HG02588 (cell line): ENCODE results near the gene OR52L1.
"Not testable (repeated sequence)": the region's sequence is repeated elsewhere in the genome, so short reads cannot be mapped to it uniquely, and the experiment has no call there.

ENCODE experiments used
- ATAC-seq: cut with Tn5 transposase; IDR thresholded peaks from one replicate; pipeline ENCODE4 v1.9.1; 2021; ENCODE audit warnings: mild to moderate bottlenecking, moderate library complexity; ENCODE audit not compliant: unreplicated experiment

The OR52L1 gene

DNA sequence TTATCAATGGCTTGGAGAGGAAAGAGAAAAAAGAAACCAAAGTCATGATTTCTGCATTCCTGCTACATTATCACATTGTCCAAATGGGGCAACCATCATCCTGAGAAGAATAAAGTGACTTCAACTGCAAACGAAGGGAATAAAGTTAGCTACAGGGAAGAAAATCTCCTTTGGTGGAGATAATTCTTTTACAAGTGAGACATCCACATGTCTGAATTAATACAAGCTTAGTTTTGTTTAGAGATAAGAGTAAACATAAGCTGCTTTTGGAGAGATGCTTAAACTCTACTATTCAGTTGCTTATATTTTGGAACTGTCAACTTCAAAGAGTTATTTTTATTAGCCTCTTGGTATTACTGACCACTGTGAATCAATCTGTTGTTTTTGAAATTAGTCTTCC lies at the start of gene OR52L1:
Gene OR52L1 (minus strand): TSS at position 101 of the 400 bp plus-strand sequence. CDS start 55 bp downstream, at position 46.
- ATAC-seq: no peak

DNA sequence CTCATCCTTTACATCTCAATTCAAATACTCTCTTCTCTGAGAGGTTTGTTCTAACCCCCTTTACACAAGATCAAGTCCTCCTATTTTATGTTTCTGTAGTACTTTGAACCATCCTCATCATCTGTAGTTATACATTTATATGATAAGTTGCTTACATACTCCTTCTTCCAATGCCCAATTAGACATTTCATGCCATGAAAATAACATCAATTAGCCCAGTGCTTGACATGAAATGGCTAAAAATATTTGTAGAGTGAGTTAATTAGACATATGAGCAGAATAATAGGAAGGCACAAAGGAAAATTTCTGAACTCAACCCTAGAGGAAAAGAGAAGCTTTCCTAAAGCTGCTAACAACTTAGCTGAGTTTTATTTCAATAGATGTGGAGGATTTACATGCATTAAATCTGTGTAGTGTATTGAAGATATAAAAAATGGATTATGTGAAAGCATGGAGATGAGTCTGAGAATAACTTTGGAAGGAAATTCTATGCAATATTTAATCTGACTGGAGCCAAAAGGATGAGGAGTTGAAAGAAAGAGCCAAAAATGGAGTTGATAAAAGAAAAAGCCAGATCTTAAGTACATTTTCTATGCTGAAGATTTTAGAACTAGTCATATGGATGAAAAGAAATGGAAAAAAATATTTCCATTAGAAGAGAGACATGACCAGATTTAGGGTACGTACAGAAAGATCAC lies 44.1 kb upstream of the OR52L1 start, which contains the start of gene OR56A1:
Gene OR56A1 (minus strand): TSS at position 51 of the 698 bp plus-strand sequence. CDS start 3,066 bp downstream, outside the sequence.
- ATAC-seq: no peak

DNA sequence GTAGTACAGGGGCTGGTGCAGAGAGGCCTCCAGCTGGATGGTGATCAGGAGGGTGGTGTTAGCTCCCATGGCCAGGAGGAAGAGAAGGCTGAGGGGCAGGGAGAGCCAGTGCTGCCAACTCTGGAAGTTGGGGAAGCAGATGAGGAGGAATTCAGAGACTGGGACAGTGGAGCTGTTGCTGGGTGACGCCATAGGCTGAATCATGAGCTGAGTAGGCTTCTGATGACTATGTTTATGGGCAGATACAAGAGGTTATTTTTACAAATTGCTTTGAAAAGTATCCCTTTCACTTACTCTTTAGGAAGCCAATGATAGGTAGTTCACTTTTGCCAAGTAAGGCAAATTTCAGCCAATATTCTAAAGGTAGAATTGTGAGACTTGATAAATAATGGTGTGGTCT lies 40.7 kb upstream of the OR52L1 start:
- ATAC-seq: no peak

- no peak for ATAC-seq
These were observed 38.3 kb upstream of the OR52L1 start for GRCh38 chr11:6025056-6025455.

DNA sequence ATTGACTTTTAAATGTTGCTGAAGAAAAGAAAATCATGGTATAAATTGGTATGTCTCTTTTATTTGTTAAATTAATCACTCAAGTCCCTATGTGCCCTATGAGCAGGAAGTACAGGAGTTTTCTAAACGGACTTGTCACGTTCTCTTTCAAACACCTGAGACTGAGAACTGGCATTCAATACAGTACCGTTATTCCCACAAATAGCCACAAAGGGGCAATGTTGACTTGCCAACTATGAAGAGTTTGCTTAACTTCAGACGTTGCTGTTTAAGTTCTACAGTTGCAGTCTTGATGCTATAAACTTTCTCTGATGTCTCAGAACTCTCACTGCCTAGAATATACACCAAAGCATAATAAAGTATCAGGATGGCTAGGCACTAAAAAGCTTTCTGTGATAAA lies 36.2 kb upstream of the OR52L1 start:
- ATAC-seq: no peak

- ATAC-seq: no peak
These were observed 26.3 kb upstream of the OR52L1 start for GRCh38 chr11:6013042-6013441.

DNA sequence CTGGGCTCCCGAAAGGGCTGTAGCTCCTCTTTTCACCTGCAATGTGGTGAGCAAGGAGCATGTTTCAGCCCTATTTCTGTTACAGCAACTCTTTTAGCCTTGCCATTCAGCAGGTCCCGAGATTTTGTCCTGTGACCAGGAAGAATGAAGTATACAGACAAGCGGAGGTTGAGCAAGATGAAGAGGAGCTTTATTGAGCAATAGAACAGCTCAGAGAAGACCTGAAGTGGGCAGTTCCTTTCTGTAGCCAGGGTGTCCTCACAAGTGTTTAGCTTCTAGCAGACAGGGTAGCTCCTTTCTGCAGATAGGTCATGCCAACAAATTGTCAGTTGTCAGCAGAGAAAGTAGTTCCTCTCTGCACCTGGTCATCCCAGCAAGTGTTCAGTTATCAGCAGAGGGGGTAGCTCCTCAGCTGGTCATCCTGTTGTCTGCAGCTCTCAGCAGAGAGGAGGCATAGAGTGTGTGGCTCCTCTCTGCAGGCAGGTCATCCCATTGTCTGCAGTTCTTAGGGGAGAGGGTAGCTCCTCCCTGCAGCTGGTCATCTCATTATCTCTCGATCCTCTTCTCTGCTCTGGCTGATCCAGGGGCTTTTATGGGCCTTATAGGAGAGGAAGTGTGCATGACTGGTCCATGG lies 25.4 kb upstream of the OR52L1 start:
- no peak for ATAC-seq

DNA sequence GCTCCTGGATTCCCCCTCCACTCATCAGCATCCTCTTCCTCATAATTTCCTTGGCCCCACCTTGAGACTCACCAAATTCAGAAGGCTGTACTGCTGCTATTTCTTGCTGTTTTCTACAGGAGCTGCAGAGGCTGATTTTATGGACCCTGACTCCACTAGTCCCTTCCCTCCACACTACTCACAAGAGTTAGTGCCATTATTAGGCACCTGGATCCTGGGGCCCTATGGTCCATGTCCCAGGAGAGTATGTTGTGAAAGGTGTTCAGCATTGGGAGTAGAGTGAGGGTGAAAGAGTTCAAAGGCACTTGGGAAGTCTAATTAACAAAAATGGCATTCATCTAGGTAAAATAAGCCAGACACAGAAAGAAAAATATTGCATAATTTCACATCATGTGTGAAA lies 20.1 kb upstream of the OR52L1 start, which contains the start of gene OR56A4:
Gene OR56A4 (minus strand): TSS at position 101 of the 400 bp plus-strand sequence. CDS start 3,954 bp downstream, outside the sequence.
- ATAC-seq: no peak

DNA sequence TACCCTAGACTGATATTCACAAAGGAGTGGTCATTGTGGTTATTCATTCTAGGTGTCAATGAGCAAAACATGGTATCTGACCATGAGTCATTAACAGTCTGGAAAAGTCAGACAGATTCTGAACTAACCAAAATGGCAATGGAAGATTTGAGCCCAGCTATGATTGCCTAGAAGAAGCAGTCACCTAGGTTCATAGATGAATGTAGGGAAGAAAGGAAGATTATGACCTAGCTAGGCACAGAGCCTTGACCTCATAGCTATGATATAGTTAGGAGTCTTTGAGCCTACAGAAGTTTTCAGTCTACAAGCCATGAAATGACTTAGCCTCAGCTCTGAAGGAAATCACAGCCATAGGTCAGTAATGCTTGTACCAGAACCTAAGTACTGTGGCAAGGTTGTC lies 19.6 kb upstream of the OR52L1 start:
- no peak for ATAC-seq

- no peak for ATAC-seq
These were observed 15.5 kb upstream of the OR52L1 start for GRCh38 chr11:6002202-6002699.

GRCh38 chr11:5994791-5995190 lies 8.0 kb upstream of the OR52L1 start:
- ATAC-seq: no peak

DNA sequence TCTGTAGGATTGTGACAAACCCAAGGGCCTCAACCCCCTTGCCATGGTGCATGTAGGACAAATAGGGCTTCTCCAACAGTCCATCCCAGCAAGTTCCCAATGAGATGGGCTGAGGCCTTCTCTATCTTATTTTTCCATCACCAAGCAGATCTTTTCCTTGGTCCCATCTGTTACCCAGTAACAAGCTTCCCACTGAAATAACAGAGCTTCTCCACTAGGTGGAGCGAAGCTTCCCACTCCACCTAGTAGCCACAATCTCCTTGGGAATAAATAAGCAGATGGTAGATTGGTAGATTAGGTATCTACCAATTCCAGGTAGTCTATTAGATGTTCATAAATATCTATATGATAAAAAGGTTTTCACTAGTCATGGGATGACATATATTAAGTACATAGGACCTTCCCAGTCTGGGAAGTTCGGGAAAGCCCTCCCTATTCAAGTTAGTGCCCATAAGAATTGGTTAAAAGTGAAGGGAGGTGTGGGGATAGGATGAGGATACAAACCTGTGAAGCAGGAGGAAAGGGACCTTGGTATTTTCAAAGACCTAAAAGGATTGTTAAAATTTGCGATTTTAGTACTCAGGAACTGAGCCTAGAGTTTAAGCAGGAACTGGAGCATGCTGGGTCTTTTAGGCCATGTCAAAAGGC lies 5.9 kb upstream of the OR52L1 start:
- no peak for ATAC-seq

- no peak for ATAC-seq
These were observed 5.4 kb upstream of the OR52L1 start for GRCh38 chr11:5992150-5992549.

- ATAC-seq: no peak
These were observed 2.4 kb upstream of the OR52L1 start for GRCh38 chr11:5989203-5989602.

- ATAC-seq: no peak
These were observed 3.3 kb downstream of the OR52L1 start for GRCh38 chr11:5983443-5983842.

GRCh38 chr11:5973530-5973929 lies 13.3 kb downstream of the OR52L1 start:
- ATAC-seq: no peak

DNA sequence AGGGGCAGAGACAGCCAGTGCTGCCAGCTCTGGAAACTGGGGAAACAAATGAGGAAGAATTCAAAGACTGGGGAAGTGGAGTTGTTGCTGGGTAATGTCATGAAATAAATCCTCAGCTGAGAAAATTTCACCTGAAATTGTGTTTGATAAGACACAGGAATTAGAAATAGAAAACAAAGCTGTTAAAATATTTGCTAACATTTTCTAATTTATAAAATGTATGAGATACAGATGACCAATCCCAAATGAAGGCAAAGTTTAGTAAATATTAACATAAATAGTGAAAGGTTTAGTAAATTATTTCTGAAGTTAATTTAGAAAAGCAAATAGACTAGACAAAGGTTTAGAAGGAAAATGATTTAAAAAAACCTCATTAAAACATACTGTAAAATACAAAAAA lies 18.4 kb downstream of the OR52L1 start, which contains the start of gene OR56A5:
Gene OR56A5 (minus strand): TSS at position 101 of the 400 bp plus-strand sequence. CDS start 0 bp downstream, at position 101.
- no peak for ATAC-seq

DNA sequence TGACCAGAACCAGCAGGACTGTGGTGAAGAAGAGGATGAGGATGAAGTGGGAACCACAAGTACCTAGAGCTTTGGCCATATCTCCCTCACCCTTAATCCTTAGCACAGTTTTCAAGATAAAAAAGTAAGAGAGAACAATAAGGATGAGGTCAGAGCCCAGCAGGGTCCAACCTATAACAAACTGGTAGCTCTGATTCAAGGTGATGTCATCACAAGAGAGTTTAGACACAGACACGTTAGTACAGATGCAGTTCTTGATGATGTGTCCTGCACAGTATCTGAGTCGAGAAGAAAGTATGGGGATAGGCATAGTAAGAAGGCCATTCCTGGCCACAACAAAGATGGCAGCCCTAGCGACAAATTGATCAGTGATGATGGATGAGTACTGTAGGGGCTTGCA lies 19.1 kb downstream of the OR52L1 start:
- no peak for ATAC-seq

DNA sequence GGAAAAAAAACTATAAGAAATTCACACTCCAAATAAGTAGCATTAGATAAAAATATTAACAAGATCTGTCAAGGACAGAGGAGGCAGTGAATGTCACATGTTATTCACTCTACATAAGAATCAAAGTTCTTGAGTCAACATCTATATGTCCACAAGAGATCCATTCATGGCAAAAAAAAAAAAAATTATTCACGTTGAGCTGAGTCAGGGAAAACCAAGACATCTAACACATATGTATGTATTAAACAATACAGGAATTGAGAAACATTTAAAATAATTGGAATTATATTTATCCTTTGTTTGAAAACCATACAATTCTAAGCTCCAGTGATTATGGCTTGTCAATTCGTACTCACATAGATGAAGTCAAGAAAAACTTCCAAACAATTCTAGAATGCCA lies 19.8 kb downstream of the OR52L1 start:
- ATAC-seq: no peak

- not testable (repeated sequence) for ATAC-seq
These were observed 26.0 kb downstream of the OR52L1 start for GRCh38 chr11:5960704-5961320.

GRCh38 chr11:5955586-5955985 lies 31.2 kb downstream of the OR52L1 start:
- no peak for ATAC-seq
